Effector CD4-positive, alpha-beta T cell (primary cell): ENCODE measurements around the gene PPP1R18.
"Not testable (repeated sequence)": the region's sequence is repeated elsewhere in the genome, so short reads cannot be mapped to it uniquely, and the experiment has no call there.

Source experiments
- DNase-seq: peaks from one replicate; pipeline ENCODE4 v3.0.0-alpha.2; 2020

The PPP1R18 gene

DNA sequence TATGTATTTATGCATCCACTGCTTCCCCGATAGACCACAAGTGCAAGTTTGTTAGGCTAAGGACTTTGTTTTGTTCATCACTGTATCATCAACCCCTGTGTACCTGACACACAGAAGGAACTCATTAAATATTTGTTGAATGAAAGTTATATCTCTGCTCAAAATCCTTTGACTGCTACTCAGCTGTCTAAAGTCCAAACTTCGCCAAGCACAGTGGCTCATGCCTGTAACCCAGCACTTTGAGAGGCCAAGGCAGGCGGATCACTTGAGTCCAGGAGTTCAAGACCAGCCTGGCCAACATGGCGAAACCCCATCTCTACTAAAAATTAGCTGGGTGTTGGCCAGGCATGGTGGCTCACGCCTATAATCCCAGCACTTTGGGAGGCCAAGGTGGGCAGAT lies 28.5 kb downstream of the PPP1R18 start:
- not testable (repeated sequence) for DNase-seq

DNA sequence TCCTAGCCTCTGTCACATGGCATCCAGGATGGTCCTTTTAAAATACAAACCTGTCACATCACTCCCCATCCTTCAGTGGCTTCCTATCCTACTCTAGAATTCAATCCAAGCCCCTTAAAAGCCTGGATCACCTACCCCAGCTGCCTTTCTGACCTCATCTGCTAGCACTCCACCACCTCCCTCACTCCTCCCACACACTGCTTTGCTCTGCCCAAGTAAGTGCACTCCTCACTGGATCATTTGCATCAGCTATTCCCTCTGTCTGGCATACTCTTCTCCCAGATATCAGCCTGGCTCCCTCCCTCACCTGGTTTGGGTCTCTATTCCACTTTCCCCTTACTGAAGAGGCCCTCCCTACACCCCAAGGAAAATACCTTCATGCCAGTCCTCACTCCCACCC lies 29.0 kb downstream of the PPP1R18 start:
- DNase-seq, result no peak

DNA sequence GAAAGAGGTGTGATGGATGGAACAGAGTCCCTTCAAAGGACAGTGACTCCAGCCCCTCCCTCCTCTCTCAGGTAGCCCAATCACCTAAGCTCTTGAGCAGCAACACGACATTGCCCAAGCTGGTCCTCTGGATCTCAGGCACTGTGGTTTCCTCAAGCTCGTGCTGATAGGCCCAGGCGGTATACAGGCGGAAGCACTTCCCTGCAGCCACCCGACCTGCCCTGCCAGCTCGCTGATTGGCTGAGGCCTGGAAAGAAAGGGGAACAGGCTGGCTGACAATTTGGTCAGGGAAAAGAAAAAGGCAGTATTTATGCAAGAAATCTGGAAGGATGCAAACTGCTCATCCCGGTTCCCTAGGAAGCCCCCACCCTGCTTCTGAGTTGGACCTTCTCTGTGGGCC lies 29.9 kb downstream of the PPP1R18 start:
- no peak for DNase-seq

DNA sequence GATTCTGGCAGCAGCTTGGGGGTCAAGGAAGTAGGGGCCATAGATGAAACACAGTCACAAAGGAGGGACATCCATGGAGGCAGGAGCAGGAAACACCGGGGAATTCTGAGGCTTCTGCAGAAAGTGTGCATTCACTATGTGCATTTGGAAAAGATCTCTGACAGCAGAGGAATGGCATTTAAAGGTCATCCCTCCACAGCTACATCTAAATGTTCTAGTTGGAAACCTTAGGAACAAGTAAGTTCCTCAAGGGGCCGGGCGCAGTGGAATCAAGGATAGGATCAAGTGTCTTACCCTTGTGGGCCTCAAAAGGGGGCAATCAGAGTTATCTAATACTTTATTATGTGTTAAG lies 30.7 kb downstream of the PPP1R18 start:
- DNase-seq, result no peak

DNA sequence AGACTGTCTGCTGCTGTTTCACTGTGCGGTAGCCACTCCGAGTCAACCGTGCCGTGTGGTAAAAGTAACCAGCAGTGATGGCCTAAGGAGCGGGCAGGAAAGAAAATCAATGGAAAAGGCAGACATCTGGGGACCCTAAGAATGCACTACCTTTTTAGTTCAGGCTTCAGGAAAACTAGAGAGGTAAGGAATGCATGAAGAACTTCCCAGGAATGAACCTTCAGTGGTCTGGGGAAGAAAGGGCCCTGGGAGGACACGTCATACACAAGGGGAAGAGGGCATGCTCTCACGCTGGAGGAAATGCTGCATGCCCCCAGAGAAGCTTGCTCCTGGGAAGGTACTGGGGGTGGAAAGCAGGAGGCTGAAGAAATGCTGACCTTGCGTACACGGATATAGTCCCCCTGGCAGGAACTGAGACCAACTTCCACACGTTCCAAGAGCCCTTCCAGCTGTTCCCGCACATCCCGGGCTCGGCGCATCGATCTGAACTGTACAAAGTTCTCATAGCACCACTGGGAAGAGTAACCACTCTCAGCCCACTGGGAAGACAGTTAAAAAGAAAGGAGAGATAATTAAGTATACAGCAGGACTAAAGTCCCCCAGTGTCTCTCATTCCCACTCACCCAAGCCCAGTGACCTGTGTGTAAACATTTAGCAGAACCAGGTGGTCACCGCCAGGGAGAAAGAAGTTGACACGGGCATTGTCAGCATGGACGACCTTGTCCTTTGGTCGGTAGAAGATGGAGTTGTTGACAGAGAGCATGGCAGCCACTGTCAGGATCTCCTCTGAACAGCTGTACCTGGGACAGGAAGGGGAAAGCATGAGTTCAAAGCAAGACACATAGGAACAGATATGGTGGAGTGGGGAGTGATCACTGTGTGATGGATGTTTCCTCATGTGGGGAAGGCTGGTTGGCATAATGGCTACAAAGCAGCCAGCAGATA lies 31.4 kb downstream of the PPP1R18 start:
- DNase-seq, result no peak

DNA sequence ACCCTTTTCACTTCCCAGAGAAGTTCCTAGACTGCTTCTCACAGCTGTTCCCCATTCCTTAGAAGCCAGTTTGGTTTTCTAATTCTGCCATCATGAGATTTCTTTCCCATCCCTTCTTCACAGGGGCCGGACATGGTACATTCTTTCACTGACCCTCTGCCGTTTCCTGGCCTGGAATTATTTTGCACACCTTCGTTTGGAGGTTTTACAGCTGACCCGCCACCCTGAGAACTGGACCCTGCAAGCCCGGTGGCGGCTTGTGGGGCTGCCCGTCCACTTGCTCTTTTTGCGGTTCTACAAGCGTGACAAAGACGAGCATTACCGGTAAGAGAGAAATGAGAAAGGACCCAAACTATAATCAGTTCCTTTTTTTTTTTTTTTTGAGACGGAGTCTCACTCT lies 35.3 kb downstream of the PPP1R18 start:
- DNase-seq, result no peak

DNA sequence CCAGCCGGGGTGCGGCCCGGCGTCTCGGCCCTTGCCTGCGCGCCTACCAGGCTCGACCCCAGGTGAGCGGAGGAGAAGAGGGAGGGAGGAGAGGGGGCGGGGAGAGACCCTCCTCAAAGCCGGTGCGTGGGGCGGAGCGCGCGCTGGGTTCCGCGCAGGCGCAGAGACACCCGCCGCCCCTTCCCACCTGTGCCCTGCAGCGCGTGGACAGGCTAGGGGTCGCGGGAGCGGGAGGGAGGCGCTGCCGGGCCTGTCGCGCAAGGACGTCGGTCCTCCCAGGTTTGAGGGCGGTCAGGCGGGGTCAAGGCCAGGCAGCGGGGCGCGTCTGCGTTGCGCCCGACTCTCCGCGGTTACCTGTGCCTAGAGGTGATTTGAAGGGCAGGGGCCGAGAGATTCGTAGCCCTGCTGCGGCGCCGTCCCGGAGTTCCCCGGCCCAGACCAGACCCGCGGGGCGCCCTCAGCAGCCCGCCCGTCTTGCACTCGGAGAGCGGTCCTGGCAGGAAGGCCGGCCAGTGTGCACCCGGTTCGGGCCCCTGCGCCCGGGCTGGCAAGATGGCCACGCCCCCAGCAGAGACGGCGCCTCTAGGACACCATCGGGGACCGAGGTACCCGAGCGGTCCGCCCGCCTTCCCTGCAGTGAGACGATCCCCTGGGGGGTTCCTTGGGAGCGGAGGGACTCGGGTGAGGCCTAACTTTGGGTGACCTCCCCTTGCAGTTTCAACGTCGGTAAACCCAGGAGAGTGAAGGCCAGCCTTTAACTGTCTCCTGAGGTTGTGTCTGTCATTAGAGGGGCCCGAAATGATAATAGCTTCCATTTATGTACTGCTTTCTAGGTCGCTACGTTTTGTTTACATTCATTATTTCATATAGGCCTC lies 39.0 kb downstream of the PPP1R18 start:
- peak; percentile 57 for DNase-seq

DNA sequence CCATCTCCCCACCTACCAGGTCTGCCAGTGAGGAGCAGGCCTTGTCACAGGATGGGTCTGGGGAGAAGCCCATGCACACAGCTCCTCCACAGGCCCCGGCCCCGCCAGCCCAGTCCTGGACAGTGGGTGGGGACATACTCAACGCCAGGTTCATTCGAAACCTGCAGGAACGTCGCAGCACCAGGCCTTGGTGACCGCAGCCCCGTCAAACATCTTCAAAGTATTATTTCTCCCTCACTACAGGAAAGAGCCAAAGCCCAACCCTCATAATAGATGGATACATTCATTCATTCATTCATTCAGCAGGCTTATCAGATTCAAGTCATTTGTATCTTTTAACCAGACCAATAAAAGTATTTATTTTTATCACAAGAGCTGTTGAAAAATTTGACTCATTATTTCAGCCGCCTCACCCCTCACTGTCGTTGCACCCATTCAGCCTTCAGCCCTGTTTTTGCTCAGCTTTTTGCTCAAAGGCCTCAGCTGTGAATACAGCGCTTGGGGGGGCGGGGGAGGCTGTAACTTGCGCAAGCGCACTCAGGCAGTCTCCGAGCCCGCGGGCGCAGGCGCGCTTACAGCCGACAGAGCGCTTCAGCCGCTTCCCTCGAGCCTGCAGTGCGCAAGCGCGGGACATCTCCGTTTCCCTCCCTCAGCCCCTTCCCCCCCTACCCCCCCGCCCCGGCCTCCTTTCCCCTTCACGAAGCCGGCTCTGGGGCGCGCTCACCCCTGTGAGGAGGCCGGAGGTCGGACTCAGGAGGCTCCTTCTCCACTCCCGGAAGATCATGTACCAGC lies 39.8 kb downstream of the PPP1R18 start, which contains the start of gene C6orf136:
Gene C6orf136 (plus strand): TSS at position 684 of the 792 bp plus-strand sequence. CDS start 99 bp downstream, at position 783.
- peak; percentile 91 for DNase-seq

DNA sequence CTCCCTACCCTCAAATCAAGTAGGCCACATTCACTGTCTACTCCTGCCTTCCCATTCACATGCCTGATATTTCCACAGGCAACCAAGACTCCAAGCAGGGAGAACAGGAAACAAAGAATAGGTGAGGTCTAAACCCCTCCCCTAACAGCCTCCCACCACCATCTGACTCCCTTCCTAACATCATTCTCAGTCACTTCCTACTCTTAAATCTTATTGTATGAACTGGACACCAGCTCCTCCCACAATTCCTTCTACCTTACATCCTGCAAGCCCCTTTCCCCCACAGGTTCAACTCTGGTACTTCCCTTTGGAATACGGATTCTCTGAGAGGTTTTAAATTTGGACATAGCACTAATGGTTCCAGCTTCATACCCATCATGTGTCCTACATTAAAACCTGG lies 40.5 kb downstream of the PPP1R18 start:
- no peak for DNase-seq

DNA sequence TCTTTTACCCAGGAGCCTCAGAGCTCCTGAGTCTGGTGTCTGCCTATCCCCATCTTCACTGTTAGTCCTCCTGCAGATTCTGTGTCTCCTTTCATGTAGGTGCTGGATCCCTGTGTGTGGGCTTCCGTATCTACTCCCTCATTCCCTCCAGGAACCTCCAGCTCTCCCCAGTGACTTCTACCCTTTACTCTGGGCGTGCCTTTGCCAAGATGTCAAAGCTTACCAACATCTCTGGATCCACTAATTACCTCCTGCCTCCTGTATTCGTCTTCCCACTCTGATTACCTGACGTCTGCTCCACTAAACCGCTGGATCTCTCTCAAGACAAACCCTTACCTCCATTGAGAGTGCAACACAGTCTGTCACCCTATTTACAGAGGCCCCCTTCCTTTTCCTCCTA lies 41.7 kb downstream of the PPP1R18 start:
- DNase-seq, result no peak

DNA sequence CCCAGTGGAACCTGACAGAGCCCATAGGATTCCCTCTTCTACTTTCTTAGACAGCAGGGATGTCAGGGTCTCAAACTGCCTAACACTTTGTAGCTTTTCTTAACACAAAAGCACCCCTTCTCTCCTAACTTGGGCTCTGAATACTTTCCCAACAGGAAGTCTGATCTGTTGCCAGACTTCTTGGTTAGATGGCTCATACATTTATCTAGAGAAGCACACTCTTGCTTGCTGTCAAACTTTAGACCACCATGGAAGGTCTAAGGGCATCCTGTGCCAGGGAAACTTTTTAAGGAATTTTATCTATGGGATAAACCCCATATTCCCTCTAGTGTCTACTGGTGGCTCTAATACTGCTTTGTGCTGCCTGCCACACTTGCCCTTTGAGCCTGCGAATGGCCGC lies 42.8 kb downstream of the PPP1R18 start:
- no peak for DNase-seq

DNA sequence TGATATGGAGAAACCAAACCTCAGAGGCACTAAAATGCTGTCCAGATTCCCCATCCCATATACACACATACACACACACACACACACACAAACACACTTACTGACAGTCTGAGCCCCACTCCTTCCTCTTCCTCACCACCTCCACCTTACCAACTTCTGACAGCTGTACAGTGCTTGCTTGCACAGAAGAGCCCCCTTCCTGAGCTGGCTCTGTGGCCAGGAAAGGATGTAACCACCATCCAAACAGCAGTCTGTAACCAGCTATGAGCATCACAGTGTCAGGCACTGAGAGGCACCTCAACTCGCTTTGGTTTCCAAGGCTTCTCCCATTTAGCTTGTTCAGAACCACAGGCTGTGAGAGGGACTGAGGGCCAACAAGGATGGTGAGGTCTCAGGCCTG lies 45.4 kb downstream of the PPP1R18 start:
- DNase-seq, result no peak

DNA sequence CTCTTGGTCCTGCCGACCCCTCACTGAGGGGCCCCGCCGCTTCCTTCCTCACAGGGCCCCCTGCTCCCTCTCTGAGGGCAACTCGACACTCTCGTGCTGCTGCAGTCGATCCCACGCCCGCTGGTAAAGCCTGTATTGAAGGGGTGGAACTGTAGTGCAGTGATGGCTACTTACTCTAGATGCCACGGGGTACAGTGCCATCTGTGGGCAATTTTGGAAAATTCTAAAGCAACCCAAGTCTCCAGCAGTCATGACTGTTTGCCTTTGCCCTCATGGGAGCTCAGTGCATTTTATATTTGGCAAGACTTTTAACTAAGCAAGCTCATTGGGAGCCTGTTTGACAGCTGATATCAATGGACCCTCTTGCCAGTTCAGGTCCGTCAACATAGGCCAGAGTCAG lies 46.0 kb downstream of the PPP1R18 start:
- no peak for DNase-seq

DNA sequence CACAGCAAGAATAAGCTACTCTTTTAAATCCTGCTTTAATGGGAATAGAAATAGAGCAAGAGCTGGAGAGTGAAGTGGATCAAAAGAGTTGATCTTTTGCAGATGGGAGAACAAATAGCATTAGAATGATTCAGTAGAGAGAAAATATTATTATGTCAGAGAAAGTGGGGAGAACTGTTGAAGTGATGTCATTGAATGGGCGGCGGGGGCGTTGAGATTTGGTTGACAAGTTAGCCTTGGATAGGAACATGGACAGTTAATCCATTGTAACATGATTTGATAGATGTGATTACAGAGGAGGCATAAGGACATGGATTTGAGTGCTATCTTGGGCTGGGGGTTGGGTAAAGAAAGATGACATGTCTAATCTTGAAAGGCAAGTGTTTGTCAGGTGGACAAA lies 50.6 kb downstream of the PPP1R18 start:
- DNase-seq, result no peak

DNA sequence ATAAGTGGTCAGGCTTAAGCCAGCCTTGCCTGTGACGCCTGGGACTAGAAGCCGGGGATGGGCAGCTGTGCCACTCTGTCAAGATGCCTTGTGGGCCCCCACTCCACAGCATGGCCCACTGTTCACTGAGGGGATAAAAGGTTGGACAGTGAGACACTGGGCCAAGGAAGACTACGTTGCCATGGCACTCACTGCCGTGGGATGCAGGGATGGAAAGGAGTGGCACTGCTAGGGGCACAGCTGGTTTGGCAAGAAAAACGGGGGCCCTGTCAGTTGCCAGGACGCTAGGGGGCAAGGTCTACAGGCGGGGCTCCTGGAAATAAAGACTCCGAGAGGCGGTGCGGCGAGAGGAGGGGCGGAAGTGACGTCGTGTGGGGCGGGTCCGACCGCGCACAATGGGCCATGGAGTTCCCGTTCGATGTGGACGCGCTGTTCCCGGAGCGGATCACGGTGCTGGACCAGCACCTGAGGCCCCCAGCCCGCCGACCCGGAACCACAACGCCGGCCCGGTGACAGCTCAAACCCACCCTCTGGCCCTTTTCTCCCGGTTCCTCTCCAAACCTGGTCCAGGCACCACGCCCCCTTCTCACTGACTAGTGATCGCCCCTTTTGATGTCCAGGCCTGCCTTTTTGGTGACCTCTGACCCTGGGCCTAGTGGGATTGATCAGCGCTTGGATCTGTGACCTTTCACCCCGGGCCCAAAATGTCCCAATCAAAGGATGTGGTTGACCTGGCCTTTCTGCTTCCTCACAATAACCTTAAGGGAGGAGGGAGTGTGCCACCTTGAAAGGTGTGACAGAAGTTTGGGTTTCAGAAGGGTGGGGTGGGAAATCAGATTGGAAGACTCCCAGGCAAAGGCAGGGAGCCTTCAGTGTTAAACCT lies 59.7 kb downstream of the PPP1R18 start, which contains the start of gene ATAT1:
Gene ATAT1 (plus strand): TSS at position 391 of the 883 bp plus-strand sequence.
- DNase-seq, result peak; percentile 88
